K562 (cell line): ENCODE results near the gene CTBS. TPM values are rescaled to one million over a fixed set of nuclear protein-coding genes. Genes with fewer than 3 reads are reported as not detected.

ENCODE experiments used
- ATF7 ChIP-seq: fragments of 450-650 bp; IDR thresholded peaks from 2 replicates; pipeline ENCODE4 v1.7.1; 2014; ENCODE audit warnings: mild to moderate bottlenecking, moderate library complexity
- BDP1 ChIP-seq: IDR thresholded peaks from 3 replicates; pipeline ENCODE4 v1.6.1; 2011; ENCODE audit not compliant: insufficient read length, insufficient read depth
- DACH1 ChIP-seq: fragments of 450-650 bp; IDR thresholded peaks from 2 replicates; pipeline ENCODE4 v1.6.1; 2018; ENCODE audit not compliant: partially characterized antibody
- KLF1 ChIP-seq: fragments of 450-650 bp; IDR thresholded peaks from 2 replicates; pipeline ENCODE4 v1.6.1; 2016; ENCODE audit warnings: missing genetic modification characterization, missing compliant biosample characterization
- KLF6 ChIP-seq: fragments of 250-450 bp; sonication (Bioruptor Pico); IDR thresholded peaks from 2 replicates; pipeline ENCODE4 v1.4.0; 2020; ENCODE audit warnings: mild to moderate bottlenecking, moderate library complexity, borderline replicate concordance
- NFIX ChIP-seq: fragments of 250-450 bp; sonication (Bioruptor Pico); IDR thresholded peaks from 2 replicates; pipeline ENCODE4 v1.4.0; 2020; ENCODE audit warnings: low read depth, mild to moderate bottlenecking, moderate library complexity
- PHTF2 ChIP-seq: fragments of 250-450 bp; sonication (Bioruptor Pico); IDR thresholded peaks from 2 replicates; pipeline ENCODE4 v1.5.0; 2021; ENCODE audit warnings: mild to moderate bottlenecking
- PTTG1 ChIP-seq: fragments of 450-650 bp; IDR thresholded peaks from 2 replicates; pipeline ENCODE4 v1.6.1; 2016; ENCODE audit warnings: low read depth, mild to moderate bottlenecking, missing genetic modification characterization, missing compliant biosample characterization
- RCOR1 ChIP-seq, 2 experiments: IDR thresholded peaks; 2 replicates each; pipeline ENCODE4 v1.6.1; 2012; ENCODE audit warnings: low read depth in 2 of 2, low read length in 2 of 2, borderline replicate concordance in 1 of 2, improper control_type of control experiment in 1 of 2
- SMC3 ChIP-seq: conservative IDR thresholded peaks from 2 replicates; pipeline ENCODE4 v1.6.1; 2011; ENCODE audit warnings: low read depth, low read length, improper control_type of control experiment; ENCODE audit not compliant: insufficient read depth
- SREBF2 ChIP-seq: sonication (generic); formaldehyde crosslinking; IDR thresholded peaks from 2 replicates; pipeline ENCODE4 v1.4.0; 2020; ENCODE audit warnings: mild to moderate bottlenecking, missing genetic modification reagents
- SUPT5H ChIP-seq: fragments of 450-650 bp; IDR thresholded peaks from 2 replicates; pipeline ENCODE4 v1.6.1; 2016
- XRCC5 ChIP-seq: fragments of 200-400 bp; formaldehyde crosslinking; IDR thresholded peaks from 2 replicates; pipeline ENCODE4 v1.6.1; 2017; ENCODE audit warnings: low read depth, mild to moderate bottlenecking, low read length
- polyA plus RNA-seq, 8 experiments: library from polyadenylated mRNA; depleted of rRNA in 4 of 8; stranded (reverse) in 5 of 8; unstranded in 3 of 8; fragments of >200 nt; fragmentation: Nextera tagmentation in 2 of 8; fragmentation: Illumina TruSeq in 1 of 8; extraction: Ambion mirVana in 2 of 8; extraction: Trizol in 1 of 8; gene quantifications; 2 replicates each; pipeline versions ENCODE4 v1.2.1 to v1.2.3, GENCODE V29; 2011 to 2014; ENCODE audit warnings: inconsistent platforms in 1 of 8, missing spikeins in 1 of 8
- total RNA-seq, 7 experiments: library from RNA; depleted of rRNA in 6 of 7; stranded (reverse); fragments of >200 nt in 6 of 7; fragmentation: Illumina TruSeq in 2 of 7; extraction: Trizol in 2 of 7; gene quantifications; 2 replicates each; pipeline versions ENCODE4 v1.2.1 to v1.2.3, GENCODE V29; 2011 to 2021; ENCODE audit warnings: low replicate concordance in 1 of 7
- TF ChIP-seq, protein P1 (sequence below): sonication (generic); formaldehyde crosslinking; IDR thresholded peaks from 2 replicates; pipeline ENCODE4 v1.8.0; 2022; ENCODE audit warnings: missing genetic modification reagents, mild to moderate bottlenecking, borderline replicate concordance
- TF ChIP-seq, protein P2 (sequence below), 2 experiments: fragments of 450-650 bp in 1 of 2; sonication (generic) in 1 of 2; formaldehyde crosslinking; conservative IDR thresholded peaks; 2 replicates each; pipeline versions ENCODE4 v1.4.0 to v1.8.1; 2020 to 2022; ENCODE audit warnings: mild to moderate bottlenecking in 1 of 2, missing genetic modification reagents in 1 of 2
- TF ChIP-seq, protein P3 (sequence below): fragments of 450-650 bp; IDR thresholded peaks from 2 replicates; pipeline ENCODE4 v1.6.1; 2017; ENCODE audit warnings: antibody characterized with exemption
- TF ChIP-seq, protein P4 (sequence below): fragments of 250-450 bp; sonication (Bioruptor Pico); IDR thresholded peaks from 2 replicates; pipeline ENCODE4 v1.4.0; 2020; ENCODE audit warnings: mild to moderate bottlenecking
- TF ChIP-seq, protein P5 (sequence below): fragments of 250-450 bp; sonication (Bioruptor Pico); IDR thresholded peaks from 2 replicates; pipeline ENCODE4 v1.8.0; 2022; ENCODE audit warnings: inconsistent platforms, mild to moderate bottlenecking, moderate library complexity, borderline replicate concordance
- TF ChIP-seq, protein P6 (sequence below): sonication (generic); formaldehyde crosslinking; IDR thresholded peaks from 2 replicates; pipeline ENCODE4 v1.8.0; 2022; ENCODE audit warnings: missing genetic modification reagents, mild to moderate bottlenecking, borderline replicate concordance

Gene CTBS
- total and polyA plus RNA-seq, 9 of the 15 experiments (the other 6 are each of a cell fraction or from before 2014, with no cell fraction given) = 3.0 to 19.8 (median 9.9) TPM

DNA sequence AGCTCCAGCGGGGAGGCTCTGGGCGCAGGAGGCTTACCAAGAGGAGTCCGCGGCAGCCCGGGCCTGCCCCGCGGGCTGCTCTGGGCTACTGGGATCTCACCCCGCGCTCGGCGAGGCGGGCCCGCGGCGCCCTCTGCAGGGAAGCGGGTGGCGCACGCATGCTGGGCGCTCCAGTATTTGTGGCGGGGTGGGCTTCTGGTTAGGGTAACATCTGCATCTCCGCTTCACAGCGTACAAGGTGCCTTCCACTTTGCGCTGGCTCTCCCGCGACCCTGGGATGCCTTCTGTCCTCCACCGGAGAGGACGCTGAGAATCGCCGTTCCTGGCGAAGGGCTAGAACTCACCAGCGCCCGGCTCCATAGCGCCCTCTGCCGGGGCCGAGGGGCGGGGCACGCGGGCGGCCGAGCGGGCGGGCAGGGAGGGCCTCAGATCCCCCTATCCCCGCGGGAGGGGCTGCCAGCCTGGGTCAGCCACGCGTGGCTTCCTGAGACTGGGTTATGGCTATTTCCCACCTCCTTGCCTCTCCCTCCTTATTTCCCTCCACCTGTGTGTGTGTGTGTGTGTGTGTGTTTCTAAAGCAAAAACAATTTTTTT, 46.6 kb upstream of the CTBS start (continued):
- TF ChIP-seq XRCC5 = peak; percentile 94
- TF ChIP-seq, protein P1, sequence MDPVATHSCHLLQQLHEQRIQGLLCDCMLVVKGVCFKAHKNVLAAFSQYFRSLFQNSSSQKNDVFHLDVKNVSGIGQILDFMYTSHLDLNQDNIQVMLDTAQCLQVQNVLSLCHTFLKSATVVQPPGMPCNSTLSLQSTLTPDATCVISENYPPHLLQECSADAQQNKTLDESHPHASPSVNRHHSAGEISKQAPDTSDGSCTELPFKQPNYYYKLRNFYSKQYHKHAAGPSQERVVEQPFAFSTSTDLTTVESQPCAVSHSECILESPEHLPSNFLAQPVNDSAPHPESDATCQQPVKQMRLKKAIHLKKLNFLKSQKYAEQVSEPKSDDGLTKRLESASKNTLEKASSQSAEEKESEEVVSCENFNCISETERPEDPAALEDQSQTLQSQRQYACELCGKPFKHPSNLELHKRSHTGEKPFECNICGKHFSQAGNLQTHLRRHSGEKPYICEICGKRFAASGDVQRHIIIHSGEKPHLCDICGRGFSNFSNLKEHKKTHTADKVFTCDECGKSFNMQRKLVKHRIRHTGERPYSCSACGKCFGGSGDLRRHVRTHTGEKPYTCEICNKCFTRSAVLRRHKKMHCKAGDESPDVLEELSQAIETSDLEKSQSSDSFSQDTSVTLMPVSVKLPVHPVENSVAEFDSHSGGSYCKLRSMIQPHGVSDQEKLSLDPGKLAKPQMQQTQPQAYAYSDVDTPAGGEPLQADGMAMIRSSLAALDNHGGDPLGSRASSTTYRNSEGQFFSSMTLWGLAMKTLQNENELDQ = no peak
- TF ChIP-seq SREBF2 (CRISPR knock-in tag) = no peak
- TF ChIP-seq, protein P2, sequence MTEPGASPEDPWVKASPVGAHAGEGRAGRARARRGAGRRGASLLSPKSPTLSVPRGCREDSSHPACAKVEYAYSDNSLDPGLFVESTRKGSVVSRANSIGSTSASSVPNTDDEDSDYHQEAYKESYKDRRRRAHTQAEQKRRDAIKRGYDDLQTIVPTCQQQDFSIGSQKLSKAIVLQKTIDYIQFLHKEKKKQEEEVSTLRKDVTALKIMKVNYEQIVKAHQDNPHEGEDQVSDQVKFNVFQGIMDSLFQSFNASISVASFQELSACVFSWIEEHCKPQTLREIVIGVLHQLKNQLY (CRISPR knock-in tag; conservative IDR thresholded peaks at IDR 0.05) = no peak
- peak; percentile 50; the same call in 1 of the 2 replicates for TF ChIP-seq SMC3
- no peak for TF ChIP-seq KLF1 (tag)
- TF ChIP-seq, protein P3, sequence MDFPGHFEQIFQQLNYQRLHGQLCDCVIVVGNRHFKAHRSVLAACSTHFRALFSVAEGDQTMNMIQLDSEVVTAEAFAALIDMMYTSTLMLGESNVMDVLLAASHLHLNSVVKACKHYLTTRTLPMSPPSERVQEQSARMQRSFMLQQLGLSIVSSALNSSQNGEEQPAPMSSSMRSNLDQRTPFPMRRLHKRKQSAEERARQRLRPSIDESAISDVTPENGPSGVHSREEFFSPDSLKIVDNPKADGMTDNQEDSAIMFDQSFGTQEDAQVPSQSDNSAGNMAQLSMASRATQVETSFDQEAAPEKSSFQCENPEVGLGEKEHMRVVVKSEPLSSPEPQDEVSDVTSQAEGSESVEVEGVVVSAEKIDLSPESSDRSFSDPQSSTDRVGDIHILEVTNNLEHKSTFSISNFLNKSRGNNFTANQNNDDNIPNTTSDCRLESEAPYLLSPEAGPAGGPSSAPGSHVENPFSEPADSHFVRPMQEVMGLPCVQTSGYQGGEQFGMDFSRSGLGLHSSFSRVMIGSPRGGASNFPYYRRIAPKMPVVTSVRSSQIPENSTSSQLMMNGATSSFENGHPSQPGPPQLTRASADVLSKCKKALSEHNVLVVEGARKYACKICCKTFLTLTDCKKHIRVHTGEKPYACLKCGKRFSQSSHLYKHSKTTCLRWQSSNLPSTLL = no peak
- TF ChIP-seq, protein P4, sequence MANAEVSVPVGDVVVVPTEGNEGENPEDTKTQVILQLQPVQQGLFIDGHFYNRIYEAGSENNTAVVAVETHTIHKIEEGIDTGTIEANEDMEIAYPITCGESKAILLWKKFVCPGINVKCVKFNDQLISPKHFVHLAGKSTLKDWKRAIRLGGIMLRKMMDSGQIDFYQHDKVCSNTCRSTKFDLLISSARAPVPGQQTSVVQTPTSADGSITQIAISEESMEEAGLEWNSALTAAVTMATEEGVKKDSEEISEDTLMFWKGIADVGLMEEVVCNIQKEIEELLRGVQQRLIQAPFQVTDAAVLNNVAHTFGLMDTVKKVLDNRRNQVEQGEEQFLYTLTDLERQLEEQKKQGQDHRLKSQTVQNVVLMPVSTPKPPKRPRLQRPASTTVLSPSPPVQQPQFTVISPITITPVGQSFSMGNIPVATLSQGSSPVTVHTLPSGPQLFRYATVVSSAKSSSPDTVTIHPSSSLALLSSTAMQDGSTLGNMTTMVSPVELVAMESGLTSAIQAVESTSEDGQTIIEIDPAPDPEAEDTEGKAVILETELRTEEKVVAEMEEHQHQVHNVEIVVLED = no peak
- peak; percentile 59; the same call in 1 of the 2 replicates for TF ChIP-seq SUPT5H
- 0 out of 4 replicates have a peak, but pooled peaks have one; percentile 1 to 33 for TF ChIP-seq RCOR1 (IDR thresholded peaks at IDR 0.05; ENCODE audit: borderline replicate concordance in 1 of 2, low read depth in 2 of 2, low read length in 2 of 2)
- no peak for TF ChIP-seq PTTG1 (tag)
- TF ChIP-seq DACH1 = no peak
- TF ChIP-seq PHTF2 (CRISPR knock-in tag) = no peak
- no peak for TF ChIP-seq KLF6
- TF ChIP-seq BDP1 = no peak
- TF ChIP-seq, protein P5, sequence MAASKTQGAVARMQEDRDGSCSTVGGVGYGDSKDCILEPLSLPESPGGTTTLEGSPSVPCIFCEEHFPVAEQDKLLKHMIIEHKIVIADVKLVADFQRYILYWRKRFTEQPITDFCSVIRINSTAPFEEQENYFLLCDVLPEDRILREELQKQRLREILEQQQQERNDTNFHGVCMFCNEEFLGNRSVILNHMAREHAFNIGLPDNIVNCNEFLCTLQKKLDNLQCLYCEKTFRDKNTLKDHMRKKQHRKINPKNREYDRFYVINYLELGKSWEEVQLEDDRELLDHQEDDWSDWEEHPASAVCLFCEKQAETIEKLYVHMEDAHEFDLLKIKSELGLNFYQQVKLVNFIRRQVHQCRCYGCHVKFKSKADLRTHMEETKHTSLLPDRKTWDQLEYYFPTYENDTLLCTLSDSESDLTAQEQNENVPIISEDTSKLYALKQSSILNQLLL (CRISPR knock-in tag) = no peak
- peak; percentile 60 for TF ChIP-seq ATF7
- TF ChIP-seq NFIX (CRISPR knock-in tag) = no peak
- TF ChIP-seq, protein P6, sequence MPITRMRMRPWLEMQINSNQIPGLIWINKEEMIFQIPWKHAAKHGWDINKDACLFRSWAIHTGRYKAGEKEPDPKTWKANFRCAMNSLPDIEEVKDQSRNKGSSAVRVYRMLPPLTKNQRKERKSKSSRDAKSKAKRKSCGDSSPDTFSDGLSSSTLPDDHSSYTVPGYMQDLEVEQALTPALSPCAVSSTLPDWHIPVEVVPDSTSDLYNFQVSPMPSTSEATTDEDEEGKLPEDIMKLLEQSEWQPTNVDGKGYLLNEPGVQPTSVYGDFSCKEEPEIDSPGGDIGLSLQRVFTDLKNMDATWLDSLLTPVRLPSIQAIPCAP (CRISPR knock-in tag) = no peak
